Colonic mucosa (tissue), 4 donors: ENCODE data around the gene CLSTN3. TPM values are rescaled to one million over a fixed set of nuclear protein-coding genes. Genes with fewer than 3 reads are reported as not detected.

ENCODE experiments used
- DNase-seq: peaks from one replicate; pipeline ENCODE4 v3.0.0-alpha.2; 2020
- H3K27ac ChIP-seq: fragments of 200-600 bp; one replicate; pipeline ENCODE4 v1.8.0; 2021
- H3K27me3 ChIP-seq: fragments of 200-600 bp; one replicate; pipeline ENCODE4 v1.8.0; 2021
- H3K36me3 ChIP-seq: fragments of 200-600 bp; one replicate; pipeline ENCODE4 v1.8.0; 2021
- H3K4me1 ChIP-seq: fragments of 200-600 bp; one replicate; pipeline ENCODE4 v1.8.0; 2021; ENCODE audit warnings: mild to moderate bottlenecking
- H3K4me3 ChIP-seq: fragments of 200-600 bp; one replicate; pipeline ENCODE4 v1.8.0; 2021
- H3K9ac ChIP-seq, 2 donors: one replicate each; pipeline ENCODE4 v1.7.0; 2013; ENCODE audit warnings: control low read depth in 2 of 2, low read depth in 2 of 2, low read length in 2 of 2
- H3K9me3 ChIP-seq: fragments of 200-600 bp; one replicate; pipeline ENCODE4 v1.8.0; 2021
- intact Hi-C: fragments of 100-400 bp; cut with DNase I; formaldehyde crosslinking; loops from one replicate; pipeline ENCODE4 v1.14.1; 2022
- total RNA-seq, 2 donors: library from RNA; stranded (reverse); fragmentation: NEBNext Ultra II Directional in 1 of 2; extraction: Animal tissue kit (Norgen Biotek cat#: 25700) in 1 of 2; gene quantifications; one replicate each; pipeline ENCODE4 v1.2.1, GENCODE V29; 2021
- TF ChIP-seq, protein P1 (sequence below): fragments of 200-600 bp; IDR thresholded peaks from one replicate; pipeline ENCODE4 v1.8.0; 2022; ENCODE audit warnings: antibody characterized with exemption, mild to moderate bottlenecking
- donor health status: healthy.
- donor health status: DM: no; HTN: no; CAD: no.
- donor health status: DM: no; HTN: no; CAD: no.

CLSTN3 gene
- total RNA-seq, 2 donors from 2014 or later, result 13.6 to 17.0 TPM

DNA sequence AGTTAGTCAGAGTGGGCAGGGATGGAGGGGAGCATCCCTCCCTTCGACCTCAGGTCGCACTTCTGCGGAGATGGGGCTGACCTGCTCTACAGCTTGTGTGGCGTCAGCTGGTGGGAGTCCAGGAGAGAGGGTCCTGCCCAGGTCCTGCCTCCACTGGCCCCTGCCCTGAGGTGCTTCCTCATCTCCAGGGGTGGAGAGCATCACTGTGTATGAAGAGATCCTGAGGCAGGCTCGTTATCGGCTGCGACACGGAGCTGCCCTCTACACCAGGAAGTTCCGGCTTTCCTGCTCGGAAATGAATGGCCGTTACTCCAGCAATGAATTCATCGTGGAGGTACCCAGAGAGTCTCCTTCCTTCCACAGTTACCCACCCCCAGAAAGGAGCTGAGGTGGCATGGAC, 20.2 kb downstream of the CLSTN3 start:
- Histone ChIP-seq H3K36me3 (no peaks in the 10 kb centered on the region), H3K9ac (no peak overlapping the region), H3K4me1 (no peaks in the 10 kb centered on the region), H3K4me3 (no peak overlapping the region), H3K27ac (no peak overlapping the region), H3K9me3 (no peaks in the 10 kb centered on the region), H3K27me3 (no peaks in the 10 kb centered on the region)
- intact Hi-C loops, result no loop called here
- DNase-seq, result no peak
- TF ChIP-seq, protein P1, sequence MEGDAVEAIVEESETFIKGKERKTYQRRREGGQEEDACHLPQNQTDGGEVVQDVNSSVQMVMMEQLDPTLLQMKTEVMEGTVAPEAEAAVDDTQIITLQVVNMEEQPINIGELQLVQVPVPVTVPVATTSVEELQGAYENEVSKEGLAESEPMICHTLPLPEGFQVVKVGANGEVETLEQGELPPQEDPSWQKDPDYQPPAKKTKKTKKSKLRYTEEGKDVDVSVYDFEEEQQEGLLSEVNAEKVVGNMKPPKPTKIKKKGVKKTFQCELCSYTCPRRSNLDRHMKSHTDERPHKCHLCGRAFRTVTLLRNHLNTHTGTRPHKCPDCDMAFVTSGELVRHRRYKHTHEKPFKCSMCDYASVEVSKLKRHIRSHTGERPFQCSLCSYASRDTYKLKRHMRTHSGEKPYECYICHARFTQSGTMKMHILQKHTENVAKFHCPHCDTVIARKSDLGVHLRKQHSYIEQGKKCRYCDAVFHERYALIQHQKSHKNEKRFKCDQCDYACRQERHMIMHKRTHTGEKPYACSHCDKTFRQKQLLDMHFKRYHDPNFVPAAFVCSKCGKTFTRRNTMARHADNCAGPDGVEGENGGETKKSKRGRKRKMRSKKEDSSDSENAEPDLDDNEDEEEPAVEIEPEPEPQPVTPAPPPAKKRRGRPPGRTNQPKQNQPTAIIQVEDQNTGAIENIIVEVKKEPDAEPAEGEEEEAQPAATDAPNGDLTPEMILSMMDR, result no peak

DNA sequence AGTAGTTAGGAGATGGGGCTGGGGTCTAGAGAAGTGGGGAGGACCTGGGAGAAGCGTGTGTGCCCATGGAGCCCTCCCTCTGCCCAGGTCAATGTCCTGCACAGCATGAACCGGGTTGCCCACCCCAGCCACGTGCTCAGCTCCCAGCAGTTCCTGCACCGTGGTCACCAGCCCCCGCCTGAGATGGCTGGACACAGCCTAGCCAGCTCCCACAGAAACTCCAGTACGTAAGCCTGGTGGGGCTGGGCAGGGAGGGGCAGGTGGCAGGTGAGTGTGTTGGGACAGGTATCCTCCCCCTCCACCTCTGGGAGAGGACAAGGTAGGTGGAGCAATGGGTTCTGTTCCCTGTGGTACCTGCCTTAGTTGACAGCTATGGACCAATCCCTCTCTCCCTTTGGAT, 20.7 kb downstream of the CLSTN3 start:
- H3K27ac ChIP-seq, result no peak overlapping the region
- no peak for DNase-seq
- no peaks in the 10 kb centered on the region for H3K36me3 ChIP-seq

DNA sequence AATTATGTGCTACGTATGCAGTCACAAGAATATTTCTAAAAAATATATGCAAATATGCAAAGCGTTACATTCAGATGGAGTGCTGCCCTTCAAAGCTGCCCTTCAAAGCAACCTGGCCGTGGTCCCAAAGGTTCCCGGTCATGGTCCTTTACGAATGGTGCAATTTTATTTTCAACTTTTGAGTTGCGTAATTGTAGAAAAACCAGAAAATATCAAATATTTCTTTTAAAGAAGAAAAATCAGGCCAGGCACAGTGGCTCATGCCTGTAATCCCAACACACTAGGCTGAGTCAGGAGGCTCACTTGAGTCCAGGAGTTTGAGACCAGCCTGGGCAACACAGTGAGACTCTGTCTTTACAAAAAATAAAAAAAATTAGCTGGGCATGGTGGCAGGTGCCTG, 21.4 kb downstream of the CLSTN3 start:
- H3K27ac ChIP-seq, result no peak overlapping the region
- no peak for DNase-seq
- no peak overlapping the region for H3K9ac ChIP-seq
- no peaks in the 10 kb centered on the region for H3K4me1 ChIP-seq
- H3K4me3 ChIP-seq, result no peak overlapping the region
- TF ChIP-seq, protein P1, result no peak
- intact Hi-C loops, result no loop called here
- H3K36me3 ChIP-seq, result no peaks in the 10 kb centered on the region
- no peaks in the 10 kb centered on the region for H3K27me3 ChIP-seq
- H3K9me3 ChIP-seq, result no peaks in the 10 kb centered on the region

More for the DNA sequence above, 20.7 kb downstream of the CLSTN3 start:
- intact Hi-C loops, result no loop called here
- no peaks in the 10 kb centered on the region for H3K9me3 ChIP-seq
- no peak overlapping the region for H3K4me3 ChIP-seq
- TF ChIP-seq, protein P1, result no peak
- no peaks in the 10 kb centered on the region for H3K27me3 ChIP-seq
- no peak overlapping the region for H3K9ac ChIP-seq
- no peaks in the 10 kb centered on the region for H3K4me1 ChIP-seq

GRCh38 chr12:7152818-7153217, 22.6 kb downstream of the CLSTN3 start:
- H3K27ac ChIP-seq, result no peak overlapping the region
- no peak overlapping the region for H3K9ac ChIP-seq
- intact Hi-C loops, result no loop called here
- no peak for DNase-seq
- TF ChIP-seq, protein P1, result no peak
- no peaks in the 10 kb centered on the region for H3K27me3 ChIP-seq
- no peaks in the 10 kb centered on the region for H3K4me1 ChIP-seq
- H3K9me3 ChIP-seq, result no peaks in the 10 kb centered on the region
- no peaks in the 10 kb centered on the region for H3K36me3 ChIP-seq
- H3K4me3 ChIP-seq, result no peak overlapping the region

DNA sequence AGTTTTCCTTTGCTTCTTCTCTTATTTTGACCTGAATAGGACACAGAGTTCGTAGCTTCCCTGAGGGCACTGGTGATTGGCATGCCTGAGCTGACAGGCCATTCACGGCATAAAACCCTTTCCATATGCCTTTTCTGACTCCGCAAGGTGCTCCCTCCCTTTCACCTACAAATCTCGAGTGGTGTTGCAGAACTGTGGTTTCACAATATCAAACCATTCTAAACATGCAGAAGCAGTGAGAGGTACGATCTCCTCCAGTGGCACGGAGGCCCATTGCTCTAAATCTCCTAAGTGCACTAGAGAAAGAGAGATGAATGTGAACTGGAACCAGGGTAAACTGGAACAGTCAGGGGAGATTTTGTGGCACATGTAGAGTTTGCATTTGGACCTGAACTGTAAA, 23.9 kb downstream of the CLSTN3 start:
- H3K27ac ChIP-seq, result no peak overlapping the region
- H3K9me3 ChIP-seq, result no peaks in the 10 kb centered on the region
- no peaks in the 10 kb centered on the region for H3K27me3 ChIP-seq
- H3K36me3 ChIP-seq, result no peaks in the 10 kb centered on the region
- intact Hi-C loops, result no loop called here
- no peak overlapping the region for H3K9ac ChIP-seq
- H3K4me1 ChIP-seq, result no peaks in the 10 kb centered on the region
- no peak for DNase-seq
- H3K4me3 ChIP-seq, result no peak overlapping the region
- TF ChIP-seq, protein P1, result no peak
